GM19240 (cell line): ENCODE results near the gene GUCA2A.
"Not testable (repeated sequence)": the region's sequence is repeated elsewhere in the genome, so short reads cannot be mapped to it uniquely, and the experiment has no call there.

ENCODE experiments used
- DNase-seq: peaks from one replicate; pipeline ENCODE4 v3.0.0; 2011; ENCODE audit warnings: low spot score; ENCODE audit not compliant: insufficient read length

Gene GUCA2A

GRCh38 chr1:42164551-42165420, at the start of gene GUCA2A:
GUCA2A (minus strand) TSS chr1:42164745; CDS start chr1:42164712, 33 bp downstream.
- no peak for DNase-seq

- DNase-seq = no peak
These were observed 46.7 kb upstream of the GUCA2A start for GRCh38 chr1:42211224-42211623.

GRCh38 chr1:42210421-42211133, 46.0 kb upstream of the GUCA2A start:
- DNase-seq = no peak

GRCh38 chr1:42209526-42210251, 45.1 kb upstream of the GUCA2A start:
- no peak for DNase-seq

- DNase-seq = not testable (repeated sequence)
These were observed 42.4 kb upstream of the GUCA2A start for GRCh38 chr1:42206930-42207329.

GRCh38 chr1:42206164-42206563, 41.6 kb upstream of the GUCA2A start:
- DNase-seq = no peak

GRCh38 chr1:42201986-42202385, 37.4 kb upstream of the GUCA2A start:
- DNase-seq = no peak

GRCh38 chr1:42198251-42198650, 33.7 kb upstream of the GUCA2A start:
- DNase-seq = no peak

GRCh38 chr1:42195841-42196240, 31.3 kb upstream of the GUCA2A start:
- no peak for DNase-seq

GRCh38 chr1:42192106-42192505, 27.6 kb upstream of the GUCA2A start:
- no peak for DNase-seq

GRCh38 chr1:42191319-42191718, 26.8 kb upstream of the GUCA2A start:
- no peak for DNase-seq

GRCh38 chr1:42189931-42190853, 25.6 kb upstream of the GUCA2A start:
- DNase-seq = no peak

- DNase-seq = no peak
These were observed 21.6 kb upstream of the GUCA2A start for GRCh38 chr1:42186152-42186551.

GRCh38 chr1:42184616-42185015, 20.1 kb upstream of the GUCA2A start:
- no peak for DNase-seq

- no peak for DNase-seq
These were observed 19.4 kb upstream of the GUCA2A start for GRCh38 chr1:42183957-42184268.

GRCh38 chr1:42183210-42183956, 18.8 kb upstream of the GUCA2A start:
- no peak for DNase-seq

- no peak for DNase-seq
These were observed 17.1 kb upstream of the GUCA2A start for GRCh38 chr1:42181687-42182086.

GRCh38 chr1:42179900-42180329, 15.4 kb upstream of the GUCA2A start:
- no peak for DNase-seq

GRCh38 chr1:42179275-42179674, 14.7 kb upstream of the GUCA2A start:
- no peak for DNase-seq

- no peak for DNase-seq
These were observed 13.7 kb upstream of the GUCA2A start for GRCh38 chr1:42178249-42178648.
